ENCODE data around the gene ELOVL1.

Gene ELOVL1

GRCh38 chr1:43322506-43322905 is 45.3 kb downstream of the ELOVL1 start:
- no peak for DNase-seq

DNA sequence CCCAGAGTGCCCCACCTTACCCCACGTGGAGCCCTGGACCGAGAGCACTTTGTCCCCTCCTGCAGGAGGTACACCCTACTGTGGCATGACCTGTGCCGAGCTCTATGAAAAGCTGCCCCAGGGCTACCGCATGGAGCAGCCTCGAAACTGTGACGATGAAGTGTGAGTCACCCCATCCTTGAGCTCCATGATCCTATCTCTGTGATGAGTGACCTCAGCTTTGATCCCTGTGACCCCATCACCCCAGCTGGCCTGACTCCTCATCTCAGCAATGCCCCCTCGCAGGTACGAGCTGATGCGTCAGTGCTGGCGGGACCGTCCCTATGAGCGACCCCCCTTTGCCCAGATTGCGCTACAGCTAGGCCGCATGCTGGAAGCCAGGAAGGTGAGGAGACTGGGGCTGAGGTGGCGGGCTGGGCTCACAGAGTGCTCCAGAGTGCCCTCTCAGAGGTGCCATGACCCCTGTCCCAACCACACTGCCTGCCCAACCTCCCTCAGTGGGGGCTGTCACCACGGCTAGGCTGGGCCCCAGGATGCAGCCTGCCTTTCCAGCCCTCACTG is 46.4 kb downstream of the ELOVL1 start:
- DNase-seq = no peak

DNA sequence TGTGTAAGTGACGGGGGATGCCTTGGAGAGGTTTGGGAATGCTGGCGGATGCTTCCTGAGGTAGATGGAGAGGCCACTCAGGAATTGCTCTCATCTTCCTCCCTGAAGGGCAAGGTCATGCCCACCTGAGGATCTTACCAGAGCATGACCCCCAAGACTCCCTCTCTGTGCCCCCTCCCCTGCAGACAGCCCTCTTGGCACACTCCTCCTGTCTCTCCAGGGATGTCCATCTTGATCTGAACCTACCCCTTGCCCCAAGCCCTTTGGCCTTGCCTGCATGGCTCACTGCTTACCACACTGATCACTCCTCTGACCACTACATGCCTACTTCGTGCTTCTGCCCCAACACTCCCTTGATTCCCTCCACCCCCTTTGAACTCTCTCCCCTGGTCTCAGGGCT is 48.0 kb downstream of the ELOVL1 start:
- DNase-seq = no peak

DNA sequence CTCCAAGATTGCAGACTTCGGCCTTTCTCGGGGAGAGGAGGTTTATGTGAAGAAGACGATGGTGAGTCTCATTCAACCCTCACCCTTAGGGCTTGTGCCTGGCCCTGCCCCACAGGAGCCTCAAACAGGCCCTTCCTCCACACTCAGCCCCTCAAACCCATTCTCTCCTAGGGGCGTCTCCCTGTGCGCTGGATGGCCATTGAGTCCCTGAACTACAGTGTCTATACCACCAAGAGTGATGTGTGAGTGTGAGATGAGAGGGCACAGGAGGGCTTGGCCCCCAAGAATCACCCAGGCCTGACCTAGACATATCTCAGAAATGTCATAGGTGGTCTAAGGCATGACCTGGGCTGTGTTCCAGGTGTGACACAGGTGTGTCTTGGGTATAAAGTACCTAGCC is 48.5 kb downstream of the ELOVL1 start:
- no peak for DNase-seq

GRCh38 chr1:43318831-43319230 is 49.0 kb downstream of the ELOVL1 start:
- no peak for DNase-seq

GRCh38 chr1:43317817-43318471 is 49.9 kb downstream of the ELOVL1 start:
- no peak for DNase-seq

DNA sequence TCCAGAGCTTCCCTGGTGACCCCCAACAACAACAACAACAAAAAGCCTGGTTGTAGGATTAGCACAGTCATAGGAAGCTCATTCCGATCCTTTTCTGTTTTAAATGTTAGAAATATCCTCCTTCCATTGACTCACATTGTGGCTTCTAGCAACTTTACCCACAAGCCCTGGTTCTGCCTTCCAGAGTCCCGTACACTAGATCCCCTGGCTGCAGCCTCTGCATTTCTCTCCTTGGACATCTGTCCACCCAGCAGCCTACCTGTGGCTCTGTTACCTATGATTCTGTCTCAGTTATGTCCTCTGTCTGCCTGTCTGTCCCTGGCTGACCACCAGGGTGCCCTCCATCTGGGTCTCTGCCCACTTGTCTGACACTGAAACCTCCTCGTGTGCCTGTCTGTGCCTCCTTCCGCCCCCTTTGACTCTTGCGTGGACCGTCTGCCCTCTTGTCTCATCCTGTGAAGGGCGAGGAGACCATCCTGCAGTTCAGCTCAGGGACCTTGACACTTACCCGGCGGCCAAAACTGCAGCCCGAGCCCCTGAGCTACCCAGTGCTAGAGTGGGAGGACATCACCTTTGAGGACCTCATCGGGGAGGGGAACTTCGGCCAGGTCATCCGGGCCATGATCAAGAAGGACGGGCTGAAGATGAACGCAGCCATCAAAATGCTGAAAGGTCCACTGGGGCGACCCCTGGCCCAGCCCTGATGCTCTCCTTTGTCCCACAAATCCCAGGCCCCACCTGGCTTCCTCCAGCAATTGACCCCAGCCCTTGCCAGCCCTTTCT is 50.9 kb downstream of the ELOVL1 start:
- DNase-seq = no peak

DNA sequence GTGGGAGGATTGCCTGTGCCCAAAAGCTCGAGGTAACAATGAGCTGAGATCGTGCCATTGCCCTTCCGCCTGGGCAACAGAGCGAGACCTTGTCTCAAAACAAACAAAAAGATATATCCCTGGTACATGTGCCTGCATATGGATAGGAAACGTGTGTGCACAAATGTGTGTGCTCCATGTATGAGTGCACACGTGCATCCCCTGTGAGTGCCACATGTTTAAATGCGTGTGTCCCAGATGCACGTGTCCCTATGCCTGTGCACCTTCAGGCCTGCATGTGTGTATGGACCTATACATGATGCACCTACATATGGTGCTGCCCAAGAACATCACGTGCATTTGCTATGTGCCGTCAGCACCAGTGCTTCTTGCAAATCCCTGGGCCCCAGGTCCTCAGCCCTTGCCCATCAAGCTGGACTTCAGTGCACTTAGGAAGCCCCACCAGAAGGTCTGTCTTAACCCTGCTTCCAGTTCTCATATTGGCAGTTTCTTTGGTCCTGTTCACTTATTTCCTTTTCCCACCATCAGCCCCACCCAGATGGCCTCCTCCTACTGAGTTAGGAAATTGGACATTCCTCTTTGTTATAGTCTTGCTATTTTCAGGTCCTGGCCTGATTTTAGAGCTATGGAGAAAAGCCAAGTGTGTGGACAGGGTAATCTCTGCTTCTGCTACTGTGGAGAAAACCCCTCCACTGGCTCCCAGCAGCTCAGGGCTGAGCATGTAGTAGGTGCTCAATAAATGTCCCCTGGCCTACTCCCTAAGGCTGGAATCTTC is 51.7 kb downstream of the ELOVL1 start:
- DNase-seq = no peak

- DNase-seq = no peak
Observed at GRCh38 chr1:43315481-43315880, 52.3 kb downstream of the ELOVL1 start.

- no peak for DNase-seq
Observed at GRCh38 chr1:43314233-43314632, 53.6 kb downstream of the ELOVL1 start.

DNA sequence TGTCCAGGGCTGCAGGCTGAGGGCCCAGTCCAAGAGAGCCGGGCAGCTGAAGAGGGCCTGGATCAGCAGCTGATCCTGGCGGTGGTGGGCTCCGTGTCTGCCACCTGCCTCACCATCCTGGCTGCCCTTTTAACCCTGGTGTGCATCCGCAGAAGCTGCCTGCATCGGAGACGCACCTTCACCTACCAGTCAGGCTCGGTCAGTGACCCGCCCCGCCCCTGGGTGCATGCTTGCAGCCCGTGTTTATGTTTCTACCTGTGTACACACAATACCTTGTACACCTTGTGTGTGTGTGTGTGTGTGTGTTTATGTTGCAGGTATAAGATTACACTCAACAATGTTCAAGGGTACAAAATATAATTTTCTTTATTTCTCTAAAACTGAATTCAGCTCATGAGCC is 54.0 kb downstream of the ELOVL1 start:
- DNase-seq = no peak
